HG03378 (cell line): ENCODE measurements around the gene BTG4.

ENCODE experiments used
- ATAC-seq: cut with Tn5 transposase; IDR thresholded peaks from one replicate; pipeline ENCODE4 v1.9.1; 2021; ENCODE audit warnings: mild to moderate bottlenecking, moderate library complexity; ENCODE audit not compliant: unreplicated experiment

Gene BTG4

GRCh38 chr11:111537336-111537860 lies 25.2 kb upstream of the BTG4 start:
- ATAC-seq: no peak

- no peak for ATAC-seq
Measured at GRCh38 chr11:111535281-111535680, 23.1 kb upstream of the BTG4 start.

- ATAC-seq: no peak
Measured at GRCh38 chr11:111532365-111532709, 20.2 kb upstream of the BTG4 start.

- ATAC-seq: peak; percentile 76
Measured at GRCh38 chr11:111531687-111532364, 19.6 kb upstream of the BTG4 start.

GRCh38 chr11:111531136-111531535 lies 18.9 kb upstream of the BTG4 start:
- ATAC-seq: no peak

- no peak for ATAC-seq
Measured at GRCh38 chr11:111530091-111530490, 17.9 kb upstream of the BTG4 start.

- ATAC-seq: no peak
Measured at GRCh38 chr11:111528557-111528956, 16.4 kb upstream of the BTG4 start.

GRCh38 chr11:111527279-111527678 lies 15.1 kb upstream of the BTG4 start:
- no peak for ATAC-seq

- ATAC-seq: peak; percentile 51
Measured at GRCh38 chr11:111526501-111526900, 14.3 kb upstream of the BTG4 start.

- ATAC-seq: no peak
Measured at GRCh38 chr11:111525456-111525855, 13.3 kb upstream of the BTG4 start.

GRCh38 chr11:111524056-111524455 lies 11.9 kb upstream of the BTG4 start:
- ATAC-seq: no peak

- ATAC-seq: no peak
Measured at GRCh38 chr11:111523343-111523742, 11.2 kb upstream of the BTG4 start.

GRCh38 chr11:111522426-111522825 lies 10.2 kb upstream of the BTG4 start:
- no peak for ATAC-seq

GRCh38 chr11:111521135-111521534 lies 8.9 kb upstream of the BTG4 start:
- ATAC-seq: no peak

- ATAC-seq: no peak
Measured at GRCh38 chr11:111520560-111520959, 8.4 kb upstream of the BTG4 start.

- no peak for ATAC-seq
Measured at GRCh38 chr11:111518668-111519067, 6.5 kb upstream of the BTG4 start.

- no peak for ATAC-seq
Measured at GRCh38 chr11:111515591-111515990, 3.4 kb upstream of the BTG4 start.

GRCh38 chr11:111514216-111515031 lies 2.2 kb upstream of the BTG4 start, which contains the start of gene HOATZ:
Gene HOATZ, plus strand, starts transcription at chr11:111514778. Its CDS starts 7 bp downstream, at chr11:111514785.
- no peak for ATAC-seq

GRCh38 chr11:111513240-111513605 lies 1.0 kb upstream of the BTG4 start:
- no peak for ATAC-seq

GRCh38 chr11:111510311-111510710 lies 1.9 kb downstream of the BTG4 start:
- ATAC-seq: no peak

GRCh38 chr11:111502611-111503010 lies 9.6 kb downstream of the BTG4 start:
- no peak for ATAC-seq

GRCh38 chr11:111500481-111500880 lies 11.7 kb downstream of the BTG4 start:
- no peak for ATAC-seq
